ENCODE measurements around the gene SLC7A8. TPM values are rescaled to one million over a fixed set of nuclear protein-coding genes. Genes with fewer than 3 reads are reported as not detected.
A peak's percentile ranks its signal among the peaks of the same experiment; 100 is the strongest.

The SLC7A8 gene
- total RNA-seq, 2 experiments from 2014 or later: 0.83 to 1.7 TPM

- Mint-ChIP-seq H3K4me3 (no peak overlapping the region), H3K4me1 (ENCODE audit: low read depth) (peaks cover 46% of the 10 kb centered on the region), H3K36me3 (peaks cover 51% of the 10 kb centered on the region), H3K27me3 (no peaks in the 10 kb centered on the region), H3K27ac (peak overlapping the region; percentile 90), H3K9me3 (no peaks in the 10 kb centered on the region)
- DNase-seq: no peak
- CTCF ChIA-PET: interaction anchor here (1.0 to 7.2 kb wide), 7 partner anchors 8 to 214 kb away, joined by 4 to 67 read pairs (median 8); partner anchors contain the start of genes ACIN1, C14orf119 and CDH24
- intact Hi-C loops (cut with micrococcal nuclease): no loop called here
- POLR2A ChIA-PET: interaction anchor here (2.3 kb wide), 1 partner anchor 8 kb away, joined by 13 read pairs; the partner anchor contains the start of genes ACIN1 and C14orf119
Observed at GRCh38 chr14:23086565-23086964, 96.9 kb downstream of the SLC7A8 start.

GRCh38 chr14:23085458-23085857, 98.0 kb downstream of the SLC7A8 start:
- DNase-seq: peak; percentile 29
- H3K27me3 Mint-ChIP-seq: no peaks in the 10 kb centered on the region
- ChIA-PET POLR2A (interaction anchor here (0.6 to 2.3 kb wide), 4 partner anchors 9 to 62 kb away, joined by 3 to 13 read pairs (median 4); partner anchors contain the start of genes ACIN1 and C14orf119), CTCF (interaction anchor here (0.5 to 7.2 kb wide), 10 partner anchors 8 to 525 kb away, joined by 3 to 67 read pairs (median 4); partner anchors contain the start of genes ACIN1, C14orf119 and CDH24)
- H3K4me3 Mint-ChIP-seq: peak overlapping the region; percentile 11
- peak overlapping the region; percentile 90 for H3K27ac Mint-ChIP-seq
- peaks cover 44% of the 10 kb centered on the region for H3K4me1 Mint-ChIP-seq (ENCODE audit: low read depth)
- no peaks in the 10 kb centered on the region for H3K9me3 Mint-ChIP-seq
- intact Hi-C loops (cut with micrococcal nuclease): loop anchor here (1.0 kb wide), 1 partner anchor 10 kb away; the partner anchor contains the start of genes ACIN1 and C14orf119
- peaks cover 51% of the 10 kb centered on the region for H3K36me3 Mint-ChIP-seq

GRCh38 chr14:23080474-23080873, 103.0 kb downstream of the SLC7A8 start:
- DNase-seq: no peak
- no peaks in the 10 kb centered on the region for H3K27me3 Mint-ChIP-seq
- intact Hi-C loops (cut with micrococcal nuclease): no loop called here
- POLR2A ChIA-PET: interaction anchor here (0.6 kb wide), 1 partner anchor 163 kb away, joined by 3 read pairs; no protein-coding TSS in a partner anchor
- H3K4me1 Mint-ChIP-seq (ENCODE audit: low read depth): peaks cover 11% of the 10 kb centered on the region
- no peak overlapping the region for H3K4me3 Mint-ChIP-seq
- CTCF ChIA-PET: interaction anchor here (0.9 to 7.3 kb wide), 4 partner anchors 9 to 86 kb away, joined by 3 to 92 read pairs (median 9); no protein-coding TSS in a partner anchor
- peaks cover 50% of the 10 kb centered on the region for H3K36me3 Mint-ChIP-seq
- peak overlapping the region; percentile 15 for H3K27ac Mint-ChIP-seq
- H3K9me3 Mint-ChIP-seq: no peaks in the 10 kb centered on the region

GRCh38 chr14:23079716-23080115, 103.7 kb downstream of the SLC7A8 start:
- Mint-ChIP-seq H3K9me3 (no peaks in the 10 kb centered on the region), H3K36me3 (peaks cover 49% of the 10 kb centered on the region), H3K27me3 (no peaks in the 10 kb centered on the region), H3K4me1 (ENCODE audit: low read depth) (peaks cover 5% of the 10 kb centered on the region), H3K4me3 (no peak overlapping the region), H3K27ac (peak overlapping the region; percentile 15)
- intact Hi-C loops (cut with micrococcal nuclease): no loop called here
- ChIA-PET POLR2A (interaction anchor here (1.1 kb wide), 1 partner anchor 13 kb away, joined by 3 read pairs; no protein-coding TSS in a partner anchor), CTCF (interaction anchor here (0.9 to 7.3 kb wide), 3 partner anchors 8 to 12 kb away, joined by 3 to 92 read pairs (median 14); no protein-coding TSS in a partner anchor)
- no peak for DNase-seq

GRCh38 chr14:23078692-23079116, 104.8 kb downstream of the SLC7A8 start:
- H3K36me3 Mint-ChIP-seq: peaks cover 51% of the 10 kb centered on the region
- no peak for DNase-seq
- intact Hi-C loops (cut with micrococcal nuclease): no loop called here
- peaks cover 2% of the 10 kb centered on the region for H3K4me1 Mint-ChIP-seq (ENCODE audit: low read depth)
- peak overlapping the region; percentile 28 for H3K27ac Mint-ChIP-seq
- H3K27me3 Mint-ChIP-seq: no peaks in the 10 kb centered on the region
- H3K4me3 Mint-ChIP-seq: no peak overlapping the region
- ChIA-PET CTCF (interaction anchor here (0.6 to 7.3 kb wide), 8 partner anchors 9 to 1229 kb away, joined by 3 to 92 read pairs (median 28); partner anchors contain the start of genes CDH24, CEBPE and CIDEB), POLR2A (interaction anchor here (1.1 kb wide), 1 partner anchor 14 kb away, joined by 3 read pairs; no protein-coding TSS in a partner anchor)
- H3K9me3 Mint-ChIP-seq: no peaks in the 10 kb centered on the region

GRCh38 chr14:23077962-23078361, 105.5 kb downstream of the SLC7A8 start:
- peaks cover 51% of the 10 kb centered on the region for H3K36me3 Mint-ChIP-seq
- H3K4me3 Mint-ChIP-seq: no peak overlapping the region
- no peak overlapping the region for H3K27ac Mint-ChIP-seq
- POLR2A ChIA-PET: no interaction called here
- H3K4me1 Mint-ChIP-seq (ENCODE audit: low read depth): peaks cover 2% of the 10 kb centered on the region
- intact Hi-C loops (cut with micrococcal nuclease): no loop called here
- CTCF ChIA-PET: interaction anchor here (0.6 to 7.3 kb wide), 22 partner anchors 10 to 1230 kb away, joined by 3 to 92 read pairs (median 11); partner anchors contain the start of genes ACIN1, AJUBA, C14orf119 and CDH24
- no peaks in the 10 kb centered on the region for H3K27me3 Mint-ChIP-seq
- no peaks in the 10 kb centered on the region for H3K9me3 Mint-ChIP-seq
- no peak for DNase-seq

GRCh38 chr14:23076785-23077408, 106.6 kb downstream of the SLC7A8 start:
- Mint-ChIP-seq H3K27ac (no peak overlapping the region), H3K27me3 (no peaks in the 10 kb centered on the region), H3K4me3 (no peak overlapping the region), H3K36me3 (peaks cover 52% of the 10 kb centered on the region), H3K4me1 (ENCODE audit: low read depth) (peaks cover 7% of the 10 kb centered on the region), H3K9me3 (no peaks in the 10 kb centered on the region)
- ChIA-PET CTCF (interaction anchor here (0.6 to 7.3 kb wide), 39 partner anchors 8 to 244 kb away, joined by 3 to 92 read pairs (median 6); partner anchors contain the start of genes ACIN1, AJUBA, C14orf119 and CDH24), POLR2A (interaction anchor here (1.5 kb wide), 1 partner anchor 9 kb away, joined by 4 read pairs; no protein-coding TSS in a partner anchor)
- intact Hi-C loops (cut with micrococcal nuclease): loop anchor here (1.0 kb wide), 1 partner anchor 32 kb away; no protein-coding TSS in a partner anchor
- DNase-seq: no peak

Other genes with a start within 250 kb of the SLC7A8 start
- 10 to 100 TPM; 84.4 to 86.6 TPM for gene HAUS4, start 226.6 kb downstream of the SLC7A8 start, total RNA-seq
- gene AJUBA, start 201.1 kb downstream of the SLC7A8 start, total RNA-seq: 1 to 10 TPM; 1.5 to 1.7 TPM
- gene C14orf93, start 173.5 kb downstream of the SLC7A8 start, total RNA-seq: 10 to 100 TPM in 1 of 2 experiments, 1 to 10 TPM in 1; 7.5 to 10.8 TPM
- gene PSMB5, start 148.8 kb downstream of the SLC7A8 start, total RNA-seq: 100 to 1,000 TPM; 116 to 119 TPM
- not detected for gene PSMB11, start 141.4 kb downstream of the SLC7A8 start, total RNA-seq
- 1 to 10 TPM in 1 of 2 experiments, under 1 TPM in 1; 1.00 to 1.1 TPM for gene CDH24, start 126.1 kb downstream of the SLC7A8 start, total RNA-seq
- gene ACIN1, start 88.5 kb downstream of the SLC7A8 start, total RNA-seq: 100 to 1,000 TPM; 148 to 157 TPM
- 10 to 100 TPM; 58.0 to 62.8 TPM for gene C14orf119, start 88.2 kb downstream of the SLC7A8 start, total RNA-seq
- not detected for gene CIROP, start 78.7 kb downstream of the SLC7A8 start, total RNA-seq
- gene CEBPE, start 64.4 kb downstream of the SLC7A8 start, total RNA-seq: under 1 TPM; 0.19 to 0.34 TPM
- not detected for gene RNF212B, start 54.3 kb upstream of the SLC7A8 start, total RNA-seq
- gene HOMEZ, start 102.5 kb upstream of the SLC7A8 start, total RNA-seq: 10 to 100 TPM; 12.3 to 13.0 TPM
- gene PPP1R3E, start 119.2 kb upstream of the SLC7A8 start, total RNA-seq: 10 to 100 TPM; 12.6 to 15.8 TPM
- gene BCL2L2, start 123.2 kb upstream of the SLC7A8 start, total RNA-seq: under 1 TPM; 0.55 to 0.85 TPM
- 100 to 1,000 TPM; 198 to 209 TPM for gene PABPN1, start 137.8 kb upstream of the SLC7A8 start, total RNA-seq
- 1 to 10 TPM; 4.4 to 4.8 TPM for gene SLC22A17, start 169.2 kb upstream of the SLC7A8 start, total RNA-seq
- not detected for gene EFS, start 181.5 kb upstream of the SLC7A8 start, total RNA-seq
- not detected for gene IL25, start 189.1 kb upstream of the SLC7A8 start, total RNA-seq
- gene CMTM5, start 193.4 kb upstream of the SLC7A8 start, total RNA-seq: not detected
- gene MYH6, start 224.6 kb upstream of the SLC7A8 start, total RNA-seq: under 1 TPM in 1 of 2 experiments, not detected in 1; 0.05 TPM

Measured in activated CD4-positive, alpha-beta memory T cell treated with anti-CD3 and anti-CD28 coated beads for 36 hours (primary cell).